Upper lobe of left lung (tissue), 6 donors: ENCODE measurements around the gene CDT1. TPM values are rescaled to one million over a fixed set of nuclear protein-coding genes. Genes with fewer than 3 reads are reported as not detected.

Source experiments
- ATAC-seq, 2 donors: fragments of 200-7000 bp; cut with Tn5 transposase; one replicate each; pipeline ENCODE4 v1.9.1; 2022; ENCODE audit warnings: mild to moderate bottlenecking in 2 of 2, moderate library complexity in 2 of 2; ENCODE audit not compliant: low FRiP score in 2 of 2
- DNase-seq, 2 donors: peaks; one replicate each; pipeline ENCODE4 v3.0.0-alpha.2; 2019 to 2020
- H3K27ac ChIP-seq, 4 donors: fragments of 200-600 bp; sonication (generic); one replicate each; pipeline ENCODE4 v1.5.1; 2016 to 2019
- H3K27me3 ChIP-seq, 4 donors: fragments of 200-600 bp; sonication (generic); one replicate each; pipeline ENCODE4 v1.5.1; 2017 to 2019
- H3K36me3 ChIP-seq, 4 donors: fragments of 200-600 bp; sonication (generic); one replicate each; pipeline ENCODE4 v1.5.1; 2016 to 2019
- H3K4me1 ChIP-seq, 4 donors: fragments of 200-600 bp; sonication (generic); one replicate each; pipeline ENCODE4 v1.5.1; 2018 to 2019
- H3K4me3 ChIP-seq, 4 donors: fragments of 200-600 bp; sonication (generic); one replicate each; pipeline ENCODE4 v1.5.1; 2017 to 2019; ENCODE audit warnings: mild to moderate bottlenecking in 2 of 4, moderate library complexity in 1 of 4
- H3K9me3 ChIP-seq, 4 donors: fragments of 200-600 bp; sonication (generic); one replicate each; pipeline ENCODE4 v1.5.1; 2018 to 2019
- CTCF ChIP-seq, 6 experiments: fragments of 450-650 bp in 4 of 6; fragments of 200-600 bp in 2 of 6; sonication (generic) in 2 of 6; IDR thresholded peaks; one replicate each; pipeline ENCODE4 v1.5.1; 2016 to 2019; ENCODE audit warnings: antibody characterized with exemption in 6 of 6
- EP300 ChIP-seq, 4 donors: sonication (generic); formaldehyde crosslinking; IDR thresholded peaks; one replicate each; pipeline ENCODE4 v1.5.1; 2017; ENCODE audit warnings: antibody characterized with exemption in 4 of 4, control low read depth in 2 of 4
- POLR2A ChIP-seq, 4 donors: fragments of 450-650 bp; IDR thresholded peaks; one replicate each; pipeline ENCODE4 v1.5.1; 2016 to 2017; ENCODE audit warnings: antibody characterized with exemption in 4 of 4, mild to moderate bottlenecking in 2 of 4
- POLR2AphosphoS5 ChIP-seq, 2 donors: sonication (generic); formaldehyde crosslinking; IDR thresholded peaks; one replicate each; pipeline ENCODE4 v1.5.1; 2017; ENCODE audit warnings: antibody characterized with exemption in 2 of 2
- WGBS, 2 donors: methylation state at CpG; one replicate each; pipeline ENCODE4 v1.1.5; 2017 to 2018; 5-methylcytosine and 5-hydroxymethylcytosine counted together
- total RNA-seq, 6 donors: library from RNA; depleted of rRNA in 4 of 6; stranded (reverse); fragments of >200 nt in 4 of 6; gene quantifications; one replicate each; pipeline versions ENCODE4 v1.1.0 to v1.2.1, GENCODE V29; 2016 to 2021
- donor health status: DM: no; HTN: no; CAD: no; lungs with moderate emphysema.
- donor health status: DM: no; HTN: yes; CAD: no; lungs with severe emphysema.

The CDT1 gene
- total RNA-seq, 6 donors from 2014 or later, result 2.3 to 4.7 (median 3.5) TPM; not detected in 1

DNA sequence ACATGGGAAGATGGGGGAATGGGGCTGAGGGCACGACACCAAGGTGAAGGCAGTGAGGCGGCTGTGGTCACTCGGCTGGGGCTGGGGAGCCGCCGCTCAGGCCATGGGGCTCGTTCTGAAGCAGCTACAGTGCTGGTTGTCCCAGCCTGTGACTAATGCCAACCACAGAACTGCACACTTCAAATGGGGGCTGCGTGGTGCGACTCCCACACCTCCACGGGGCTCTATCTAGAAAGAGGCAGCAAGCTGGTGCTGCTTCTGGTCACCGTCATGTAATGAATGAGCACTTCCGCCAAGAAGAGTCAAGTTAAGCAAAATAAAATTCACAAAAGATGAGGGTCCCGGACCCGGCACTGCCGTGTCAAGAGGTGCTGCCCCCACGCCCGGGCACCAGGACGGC, 33.2 kb downstream of the CDT1 start:
- 92 to 93% methylated on average over 15 to 17 of the region's 17 CpGs for WGBS, 2 donors
- no peaks in the 10 kb centered on the region for H3K4me1 ChIP-seq
- TF ChIP-seq EP300 (IDR thresholded peaks at IDR 0.05) (no peak), CTCF (IDR thresholded peaks at IDR 0.05) (no peak), POLR2AphosphoS5 (IDR thresholded peaks at IDR 0.05) (no peak)
- ATAC-seq (no peak), DNase-seq (peak in 1 of 2 donors; percentile 51)
- peaks cover 0 to 56% (median 42%) of the 10 kb centered on the region in 4 donors for H3K36me3 ChIP-seq
- H3K27ac ChIP-seq, result no peak overlapping the region
- no peak overlapping the region for H3K4me3 ChIP-seq
- H3K9me3 ChIP-seq, result no peaks in the 10 kb centered on the region
- H3K27me3 ChIP-seq, result no peaks in the 10 kb centered on the region

DNA sequence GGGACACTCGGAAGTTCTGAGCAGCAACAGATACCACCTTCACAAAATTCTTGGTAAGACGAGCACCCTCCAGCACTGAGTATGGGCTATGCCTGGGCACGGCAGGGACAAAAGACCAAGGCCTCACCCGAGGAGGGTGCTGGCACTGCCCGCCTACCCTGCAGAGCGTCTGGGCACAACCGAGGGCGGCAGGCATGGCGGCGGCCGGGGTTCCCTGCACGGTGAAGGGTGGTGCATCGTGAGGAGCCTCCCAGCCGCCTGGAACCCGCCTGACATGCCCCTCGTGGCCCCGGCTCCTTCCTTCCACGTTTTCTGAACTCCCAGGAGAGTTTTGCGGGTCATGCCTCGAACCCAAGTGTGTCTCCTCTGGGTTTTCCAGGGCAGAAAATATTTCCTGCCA, 34.2 kb downstream of the CDT1 start:
- Histone ChIP-seq H3K4me1 (no peaks in the 10 kb centered on the region), H3K9me3 (no peaks in the 10 kb centered on the region), H3K27ac (no peak overlapping the region), H3K4me3 (no peak overlapping the region), H3K36me3 (peaks cover 0 to 66% (median 46%) of the 10 kb centered on the region in 4 donors), H3K27me3 (no peaks in the 10 kb centered on the region)
- TF ChIP-seq POLR2AphosphoS5 (IDR thresholded peaks at IDR 0.05), result no peak
- TF ChIP-seq EP300 (IDR thresholded peaks at IDR 0.05), result no peak
- TF ChIP-seq POLR2A (IDR thresholded peaks at IDR 0.05), result no peak
- no peak for TF ChIP-seq CTCF (IDR thresholded peaks at IDR 0.05)
- peak in 1 of 2 donors; percentile 66 for DNase-seq
- 94 to 96% methylated on average over 12 to 20 of the region's 20 CpGs for WGBS, 2 donors
- no peak for ATAC-seq

DNA sequence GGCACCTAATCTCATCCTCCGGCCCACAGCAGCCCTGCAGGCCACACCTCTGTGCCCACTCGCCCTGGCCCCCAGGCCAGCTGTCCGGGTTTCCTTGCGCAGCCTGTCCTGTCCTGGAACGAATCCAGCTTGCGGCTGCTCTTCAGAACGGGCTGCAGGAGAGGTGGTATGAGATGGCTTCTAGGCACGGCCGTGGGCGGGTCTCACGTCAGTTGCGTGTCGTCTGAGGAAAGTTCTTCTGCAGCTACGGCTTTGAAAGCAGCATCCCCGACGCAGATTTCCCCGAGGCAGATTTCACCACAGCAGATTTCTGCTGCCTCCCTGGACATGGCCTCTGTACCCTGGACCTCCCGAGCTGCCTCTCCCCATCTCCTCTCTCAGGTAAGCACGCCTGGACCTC, 35.0 kb downstream of the CDT1 start:
- ATAC-seq (no peak), DNase-seq (peak in 1 of 2 donors; percentile 41)
- TF ChIP-seq POLR2AphosphoS5 (IDR thresholded peaks at IDR 0.05), result no peak
- no peak for TF ChIP-seq EP300 (IDR thresholded peaks at IDR 0.05)
- TF ChIP-seq CTCF (IDR thresholded peaks at IDR 0.05), result no peak
- TF ChIP-seq POLR2A (IDR thresholded peaks at IDR 0.05), result no peak
- H3K4me1 ChIP-seq, result no peaks in the 10 kb centered on the region
- H3K36me3 ChIP-seq, result peaks cover 0 to 74% (median 50%) of the 10 kb centered on the region in 4 donors
- H3K4me3 ChIP-seq, result no peak overlapping the region
- no peak overlapping the region for H3K27ac ChIP-seq
- WGBS, 2 donors, result 90 to 91% methylated on average over 7 to 19 of the region's 19 CpGs
- no peaks in the 10 kb centered on the region for H3K9me3 ChIP-seq
- no peaks in the 10 kb centered on the region for H3K27me3 ChIP-seq

DNA sequence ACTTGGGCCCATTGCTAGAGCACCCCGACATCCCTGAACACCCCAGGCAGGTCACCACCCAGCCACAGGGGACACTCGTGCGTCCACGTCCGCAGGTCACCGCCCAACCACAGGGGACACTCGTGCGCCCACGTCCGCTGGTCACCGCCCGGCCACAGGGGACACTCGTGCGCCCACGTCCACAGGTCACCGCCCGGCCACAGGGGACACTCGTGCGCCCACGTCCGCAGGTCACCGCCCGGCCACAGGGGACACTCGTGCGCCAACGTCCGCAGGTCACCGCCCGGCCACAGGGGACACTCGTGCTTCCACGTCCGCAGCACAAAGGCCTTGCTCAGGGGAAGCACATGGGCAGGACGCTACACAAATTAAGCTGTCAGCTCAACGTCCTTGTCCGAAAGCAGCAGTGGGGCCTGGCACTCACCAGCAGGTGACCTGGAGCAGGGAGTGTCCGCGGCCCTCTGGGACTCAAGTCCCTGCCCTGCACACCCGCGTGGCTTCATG, 35.5 kb downstream of the CDT1 start:
- no peaks in the 10 kb centered on the region for H3K27me3 ChIP-seq
- H3K36me3 ChIP-seq, result peaks cover 0 to 75% (median 51%) of the 10 kb centered on the region in 4 donors
- no peak for ATAC-seq

More for the DNA sequence above, 35.5 kb downstream of the CDT1 start:
- 87 to 97% methylated on average over 5 to 39 of the region's 39 CpGs for WGBS, 2 donors
- Histone ChIP-seq H3K4me3 (no peak overlapping the region), H3K27ac (no peak overlapping the region), H3K9me3 (no peaks in the 10 kb centered on the region), H3K4me1 (no peaks in the 10 kb centered on the region)
- TF ChIP-seq EP300 (IDR thresholded peaks at IDR 0.05), result no peak
- no peak for TF ChIP-seq POLR2AphosphoS5 (IDR thresholded peaks at IDR 0.05)
- TF ChIP-seq CTCF (IDR thresholded peaks at IDR 0.05), result no peak
- no peak for TF ChIP-seq POLR2A (IDR thresholded peaks at IDR 0.05)
- peak in 1 of 2 donors; percentile 69 for DNase-seq
